HG03064 (cell line): Measurements from ENCODE around the gene SRC.

Source experiments
- ATAC-seq: cut with Tn5 transposase; IDR thresholded peaks from one replicate; pipeline ENCODE4 v1.9.1; 2021; ENCODE audit warnings: low read depth; ENCODE audit not compliant: unreplicated experiment

Gene SRC

DNA sequence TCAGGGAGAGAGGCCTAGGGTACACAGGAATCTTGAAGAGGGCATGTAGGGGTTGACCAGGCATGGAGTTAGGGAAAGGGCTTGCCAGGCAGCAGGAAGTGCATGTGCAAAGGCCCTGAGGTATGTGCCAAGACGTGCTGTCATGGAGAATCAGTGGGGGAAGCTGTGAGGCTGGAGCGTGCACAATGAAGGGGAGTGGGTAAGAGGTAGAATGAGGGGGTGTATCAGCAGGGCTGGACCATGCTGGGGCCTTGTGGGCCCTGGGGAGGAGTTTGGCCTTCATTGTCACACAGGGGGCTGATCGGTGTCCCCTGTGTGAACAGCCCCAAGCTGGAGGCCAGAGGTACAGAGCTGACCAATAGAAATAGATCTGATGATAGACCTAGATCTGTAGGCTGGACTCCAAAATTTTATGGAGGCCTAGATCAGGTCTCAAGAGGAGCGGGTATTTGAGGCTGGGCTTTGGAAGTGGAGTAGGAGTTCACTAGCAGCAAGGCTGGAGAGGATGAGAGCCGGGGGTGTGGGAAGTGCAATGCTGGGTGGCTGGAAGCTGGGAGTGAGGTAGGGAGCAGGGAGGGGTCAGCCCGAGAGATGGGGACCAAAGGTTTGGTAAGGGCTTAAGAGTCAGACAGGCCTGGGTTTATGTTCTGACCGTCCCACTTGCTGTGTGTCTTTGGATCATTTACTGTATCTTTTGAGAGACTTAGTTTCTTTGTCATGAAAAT, 3.0 kb downstream of the SRC start:
- no peak for ATAC-seq

DNA sequence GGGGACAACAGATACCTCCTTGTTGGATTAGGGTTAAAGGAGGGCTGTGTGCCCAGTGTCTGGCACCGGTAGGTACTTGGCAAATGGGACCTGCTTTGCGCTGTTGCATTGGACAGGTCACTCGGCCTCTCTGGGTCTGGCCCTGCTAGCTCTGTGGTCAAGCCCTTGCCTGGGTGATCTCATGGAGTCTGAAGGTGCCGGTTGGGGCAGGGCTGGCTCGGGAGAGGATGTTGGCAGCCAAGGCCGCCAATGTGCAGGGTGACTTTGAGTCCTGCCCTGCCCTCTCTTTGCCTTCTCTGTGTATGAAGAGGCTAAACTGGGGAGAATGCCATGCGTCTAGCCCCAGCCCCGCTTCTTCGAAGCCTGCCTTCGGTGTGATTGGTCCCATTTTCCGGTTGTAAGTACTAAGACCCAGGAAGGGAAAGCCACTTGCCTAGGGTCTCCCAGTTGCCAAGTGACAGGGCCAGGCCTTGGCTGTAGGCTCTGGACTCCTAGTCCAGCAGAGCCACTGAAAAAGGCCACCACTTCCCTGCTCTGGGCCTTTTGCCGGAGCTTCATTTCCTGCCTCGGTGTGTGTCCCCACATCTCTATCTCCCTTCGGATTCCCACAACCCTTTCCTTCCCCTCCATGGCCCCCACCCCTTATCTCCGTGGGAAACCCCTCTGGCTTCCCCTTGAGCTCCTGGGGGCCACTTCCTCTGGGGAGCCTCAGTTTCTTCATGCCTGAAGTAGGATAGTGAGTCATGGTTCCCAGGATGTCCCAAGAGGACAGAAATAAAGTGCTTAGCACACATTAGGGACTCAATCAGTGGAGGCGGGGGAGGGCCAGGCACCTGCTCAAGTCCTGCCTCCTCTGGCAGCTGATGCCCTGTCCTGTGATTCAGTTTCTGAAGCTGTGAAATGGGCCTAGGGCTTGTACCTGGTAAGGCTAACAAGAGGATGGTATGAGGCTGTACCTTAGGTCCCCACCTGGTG, 3.9 kb downstream of the SRC start:
- ATAC-seq = no peak

- ATAC-seq = no peak
Observed at GRCh38 chr20:37350649-37351574, 5.0 kb downstream of the SRC start.

DNA sequence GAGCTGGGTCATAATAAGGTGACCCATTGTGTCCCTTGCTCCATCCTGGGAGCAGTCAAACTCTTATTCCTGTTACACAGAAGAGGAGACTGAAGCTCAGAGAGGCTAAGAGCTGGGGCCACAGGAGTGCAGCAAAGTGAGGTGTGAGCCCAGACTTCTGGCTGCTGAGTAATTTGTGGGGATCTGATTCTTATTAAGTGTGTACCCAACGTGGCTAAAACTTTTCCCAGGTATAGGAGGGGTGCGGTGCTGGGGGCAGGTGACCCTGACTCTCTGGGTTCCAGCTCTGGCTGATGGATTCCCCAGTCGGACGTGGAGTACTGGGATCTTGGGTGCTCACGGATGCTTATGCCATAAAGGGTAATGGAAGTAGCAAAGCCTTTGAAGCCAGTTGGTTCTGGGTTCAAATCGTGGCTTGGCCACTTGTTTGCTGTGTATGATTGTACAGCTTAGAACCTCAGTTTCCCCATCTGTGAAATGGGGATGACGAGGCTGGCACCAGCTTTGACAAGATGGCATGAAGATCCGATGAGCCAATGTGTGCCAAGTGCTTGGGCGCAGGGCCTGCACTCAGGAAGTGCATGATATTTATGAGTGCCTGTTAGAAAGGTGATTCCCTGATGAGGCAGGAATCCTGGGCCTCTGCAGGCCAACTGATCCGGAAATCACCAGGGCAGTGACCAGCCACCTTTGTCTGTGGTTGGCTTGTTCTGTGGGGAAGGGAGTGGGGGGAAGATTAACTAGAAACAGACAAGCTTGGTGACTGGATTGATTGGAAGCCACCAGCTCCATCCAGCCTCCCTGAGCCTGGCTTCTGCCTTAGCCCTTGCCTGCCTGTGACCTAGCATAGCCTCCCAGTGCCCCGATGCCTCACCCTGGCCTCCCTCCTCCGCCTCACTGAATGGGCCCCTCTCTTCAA, 6.0 kb downstream of the SRC start:
- ATAC-seq = no peak

GRCh38 chr20:37352608-37352980, 6.7 kb downstream of the SRC start:
- ATAC-seq = no peak

- ATAC-seq = no peak
Observed at GRCh38 chr20:37353285-37353849, 7.4 kb downstream of the SRC start.

- no peak for ATAC-seq
Observed at GRCh38 chr20:37354210-37355195, 8.6 kb downstream of the SRC start.

GRCh38 chr20:37355252-37356180, 9.6 kb downstream of the SRC start:
- no peak for ATAC-seq

DNA sequence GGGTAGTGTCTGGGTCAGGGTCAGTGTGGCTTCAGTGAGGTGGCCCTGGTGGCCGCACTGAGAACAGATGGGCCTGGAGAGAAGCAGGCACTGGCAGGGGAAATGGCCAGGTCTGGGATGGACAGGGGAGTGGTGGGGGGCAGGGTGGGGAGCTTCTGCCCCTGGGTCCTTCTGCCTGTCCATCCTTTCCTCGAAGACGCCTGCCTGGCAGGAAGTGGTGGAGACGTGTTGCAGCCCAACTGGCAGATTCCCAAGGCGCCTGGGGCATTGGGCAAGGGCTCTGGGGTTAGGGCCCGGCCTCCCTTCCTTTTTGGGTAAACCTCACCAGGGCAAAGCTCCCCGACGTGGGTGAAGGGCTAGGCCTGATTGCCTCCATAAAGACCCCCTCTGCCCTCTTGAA, 10.4 kb downstream of the SRC start:
- ATAC-seq = no peak

DNA sequence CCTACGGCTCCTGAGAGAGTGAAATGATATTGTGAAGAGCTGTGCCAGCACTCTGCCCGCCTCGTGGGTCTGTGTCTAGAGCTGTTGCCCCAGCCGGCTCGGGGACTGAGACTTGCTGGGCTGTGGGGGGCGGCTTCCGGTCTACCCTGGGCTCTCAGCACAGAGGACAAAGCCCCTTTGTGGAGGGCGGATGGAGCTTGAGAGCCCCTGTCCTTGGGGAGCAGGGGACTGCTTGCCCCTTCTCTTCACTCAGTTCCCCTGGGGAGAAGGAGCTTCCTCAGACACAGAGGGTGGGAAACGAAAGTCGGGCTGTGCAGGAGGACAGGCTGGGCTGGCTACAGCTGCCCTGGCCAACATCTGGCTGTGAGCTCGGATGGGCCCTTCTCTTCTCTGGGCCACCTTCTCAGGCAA, 11.0 kb downstream of the SRC start:
- no peak for ATAC-seq

DNA sequence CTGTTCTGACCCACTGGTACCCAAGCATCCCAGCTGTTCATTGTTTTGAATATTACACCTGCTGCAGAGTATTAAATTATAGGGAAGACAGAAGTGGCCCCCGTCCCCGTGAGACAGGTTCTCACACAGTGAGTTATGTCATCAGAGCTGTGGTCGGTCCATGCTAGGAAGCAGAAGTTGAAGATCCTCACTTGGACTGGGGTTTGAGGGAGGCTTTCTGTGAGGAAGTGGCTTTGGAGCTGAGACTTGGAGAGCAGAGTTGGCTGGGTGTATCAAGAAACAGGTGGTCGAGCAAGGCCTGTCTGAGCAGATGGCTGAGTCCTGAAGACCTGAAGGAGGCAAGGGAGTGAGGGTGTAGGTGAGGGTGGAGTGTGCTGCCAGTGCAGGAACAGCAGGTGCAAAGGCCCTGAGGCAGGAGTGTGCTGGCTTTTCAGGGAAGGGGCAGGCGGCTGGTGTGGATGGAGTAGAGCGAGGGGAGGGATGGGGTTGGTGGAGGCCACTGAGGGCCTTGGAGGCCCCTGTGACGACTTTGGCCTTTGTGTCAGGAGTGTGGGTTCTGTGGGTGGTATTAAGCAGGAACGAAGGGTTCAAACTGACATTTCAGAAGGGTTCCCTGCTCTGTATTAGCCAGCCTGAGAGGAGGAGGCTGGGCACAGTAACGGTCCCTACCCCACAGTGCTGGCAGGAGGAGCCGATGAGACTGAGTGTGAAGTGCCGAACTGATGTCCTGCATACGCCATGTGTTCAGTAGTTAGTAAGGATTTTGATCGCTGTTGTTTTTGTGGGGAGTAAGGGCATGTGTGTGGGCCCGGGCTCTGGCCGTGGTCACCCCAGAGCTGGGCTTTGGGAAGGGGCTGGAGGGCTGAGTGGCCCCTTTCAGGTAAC, 11.8 kb downstream of the SRC start:
- ATAC-seq = no peak

- no peak for ATAC-seq
Observed at GRCh38 chr20:37358366-37359150, 12.6 kb downstream of the SRC start.

GRCh38 chr20:37359331-37359730, 13.4 kb downstream of the SRC start:
- ATAC-seq = no peak

DNA sequence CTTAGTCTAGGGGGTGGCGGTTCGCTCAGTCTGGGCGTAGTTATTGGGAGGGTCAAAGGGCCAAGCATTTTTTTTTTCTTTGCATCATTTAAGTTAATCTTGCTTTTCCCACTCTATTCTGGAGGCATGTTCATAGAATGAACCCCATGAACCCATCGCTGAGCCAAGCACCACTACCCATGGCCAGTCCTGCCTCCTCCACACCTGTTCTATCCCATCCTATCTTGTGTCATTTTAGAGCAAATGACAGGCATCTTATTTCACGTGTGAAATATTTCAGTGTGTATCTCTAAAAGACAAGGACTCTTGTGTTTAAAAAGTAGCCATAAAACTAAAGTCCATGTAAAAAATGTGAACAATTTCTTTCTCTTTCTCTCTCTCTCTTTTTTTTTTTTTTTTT, 13.9 kb downstream of the SRC start:
- ATAC-seq = no peak

DNA sequence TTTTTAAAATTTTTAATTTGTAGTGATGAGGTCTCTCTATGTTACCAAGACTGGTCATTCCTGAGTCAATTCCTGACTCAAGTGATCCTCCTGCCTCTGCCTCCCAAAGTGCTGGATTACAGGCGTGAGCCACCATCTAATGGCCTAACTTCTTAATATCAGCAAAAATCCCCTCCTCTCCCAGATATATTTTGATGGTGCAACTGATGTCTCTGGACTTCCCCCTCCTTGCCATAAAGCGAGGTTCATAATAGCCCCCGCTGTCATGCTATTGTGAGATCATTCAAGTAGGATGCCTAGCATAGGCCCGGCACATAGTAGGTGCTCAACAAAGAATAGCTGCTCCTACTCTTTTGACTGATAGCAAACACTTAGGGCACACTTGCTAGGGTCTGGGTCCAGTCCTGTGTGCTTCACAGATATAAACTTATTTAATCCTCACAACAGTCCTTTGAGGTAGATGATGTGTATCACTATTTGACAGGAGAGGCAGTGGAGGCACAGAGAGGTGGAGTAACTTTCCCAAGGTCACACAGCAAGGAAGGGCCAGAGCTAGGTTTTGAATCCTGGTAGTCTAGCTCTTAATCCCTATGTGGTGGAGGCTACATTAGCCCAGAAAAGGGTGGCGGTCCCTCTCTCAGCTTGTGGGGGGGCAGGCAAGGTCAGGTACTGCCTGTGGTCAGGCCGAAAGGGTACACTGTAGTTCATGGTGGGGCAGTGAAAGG, 14.6 kb downstream of the SRC start:
- no peak for ATAC-seq
